HepG2 (cell line): ENCODE results near the gene GART. TPM values are rescaled to one million over a fixed set of nuclear protein-coding genes. Genes with fewer than 3 reads are reported as not detected.

ENCODE experiments used
- AFF4 ChIP-seq: sonication (generic); formaldehyde crosslinking; IDR thresholded peaks from 2 replicates; pipeline ENCODE4 v1.4.0; 2020; ENCODE audit warnings: missing genetic modification reagents
- BRF2 ChIP-seq: sonication (generic); formaldehyde crosslinking; IDR thresholded peaks from 2 replicates; pipeline ENCODE4 v1.8.1; 2022; ENCODE audit warnings: mild to moderate bottlenecking, missing genetic modification reagents
- CBX1 ChIP-seq: IDR thresholded peaks from one replicate; pipeline ENCODE4 v1.6.1; 2016; ENCODE audit warnings: antibody characterized with exemption, low read depth
- CERS6 ChIP-seq: sonication (generic); formaldehyde crosslinking; IDR thresholded peaks from 2 replicates; pipeline ENCODE4 v1.5.0; 2020; ENCODE audit warnings: missing genetic modification reagents
- HMGXB3 ChIP-seq: sonication (generic); formaldehyde crosslinking; IDR thresholded peaks from 2 replicates; pipeline ENCODE4 v1.4.0; 2020; ENCODE audit warnings: missing genetic modification reagents, borderline replicate concordance
- JUN ChIP-seq: sonication (generic); formaldehyde crosslinking; IDR thresholded peaks from 2 replicates; pipeline ENCODE4 v1.4.0; 2020; ENCODE audit warnings: mild to moderate bottlenecking, missing genetic modification reagents
- MXD1 ChIP-seq: sonication (generic); formaldehyde crosslinking; IDR thresholded peaks from 2 replicates; pipeline ENCODE4 v1.4.0; 2020; ENCODE audit warnings: mild to moderate bottlenecking, missing genetic modification reagents
- TCF7L2 ChIP-seq: IDR thresholded peaks from 2 replicates; pipeline ENCODE4 v1.6.1; 2011; ENCODE audit warnings: mild to moderate bottlenecking, low read depth, low read length, moderate library complexity
- ZBTB34 ChIP-seq: sonication (generic); formaldehyde crosslinking; IDR thresholded peaks from 2 replicates; pipeline ENCODE4 v1.8.0; 2022; ENCODE audit warnings: mild to moderate bottlenecking, missing genetic modification reagents
- ZC3H4 ChIP-seq: sonication (generic); formaldehyde crosslinking; IDR thresholded peaks from 2 replicates; pipeline ENCODE4 v1.4.0; 2020; ENCODE audit warnings: missing genetic modification reagents, borderline replicate concordance
- ZNF589 ChIP-seq: sonication (generic); formaldehyde crosslinking; conservative IDR thresholded peaks from 2 replicates; pipeline ENCODE4 v1.8.0; 2022; ENCODE audit warnings: mild to moderate bottlenecking, moderate library complexity, missing genetic modification reagents
- ZXDC ChIP-seq: sonication (generic); formaldehyde crosslinking; IDR thresholded peaks from 2 replicates; pipeline ENCODE4 v1.5.0; 2020; ENCODE audit warnings: mild to moderate bottlenecking, missing genetic modification reagents
- polyA plus RNA-seq, 8 experiments: library from polyadenylated mRNA; depleted of rRNA in 3 of 8; stranded (reverse) in 7 of 8; unstranded in 1 of 8; fragments of >200 nt; fragmentation: Illumina TruSeq in 4 of 8; extraction: Trizol in 4 of 8; gene quantifications; 2 replicates each; pipeline versions ENCODE4 v1.2.1 to v1.2.3, GENCODE V29; 2011 to 2016; ENCODE audit warnings: low read depth in 4 of 8, missing spikeins in 1 of 8, mixed read lengths in 1 of 8; ENCODE audit not compliant: insufficient read depth in 1 of 8
- total RNA-seq, 5 experiments: library from RNA; depleted of rRNA; stranded (reverse); fragments of >200 nt; fragmentation: Illumina TruSeq; extraction: Trizol; gene quantifications; 2 replicates each; pipeline ENCODE4 v1.2.3, GENCODE V29; 2016; ENCODE audit warnings: low read depth in 1 of 5

Gene GART
- total and polyA plus RNA-seq, 2 of the 13 experiments (the other 11 are each of a cell fraction or from before 2014, with no cell fraction given): 17.9 to 109 TPM

- TF ChIP-seq HMGXB3: no peak
- TF ChIP-seq CERS6 (CRISPR knock-in tag): no peak
- peak; percentile 34; the same call in 1 of the 2 replicates for TF ChIP-seq ZBTB34 (CRISPR knock-in tag)
- no peak for TF ChIP-seq ZNF589 (CRISPR knock-in tag)
- TF ChIP-seq MXD1 (CRISPR knock-in tag): no peak
- peak; percentile 27 for TF ChIP-seq CBX1
- no peak for TF ChIP-seq TCF7L2
- 0 out of 2 replicates have a peak, but pooled peaks have one; percentile 42 for TF ChIP-seq BRF2
- no peak for TF ChIP-seq AFF4 (CRISPR knock-in tag)
- no peak for TF ChIP-seq JUN
- TF ChIP-seq ZXDC (CRISPR knock-in tag): peak; percentile 31; the same call in 1 of the 2 replicates
- no peak for TF ChIP-seq ZC3H4
Observed at GRCh38 chr21:33588485-33589335, 46.8 kb upstream of the GART start, which contains the start of gene DONSON (continued).
